ENCODE data around the gene MANBA.
"Not testable (repeated sequence)": the region's sequence is repeated elsewhere in the genome, so short reads cannot be mapped to it uniquely, and the experiment has no call there.

The MANBA gene

GRCh38 chr4:102751941-102752340 lies 8.8 kb downstream of the MANBA start:
- Histone ChIP-seq H3K9me3 (ENCODE audit: control insufficient read depth, insufficient read depth, low read length) (no peaks in the 10 kb centered on the region), H3K36me3 (ENCODE audit: insufficient read depth, low read length) (no peaks in the 10 kb centered on the region; the same call in none of the 2 replicates), H3K4me1 (ENCODE audit: insufficient read depth, low read length) (no peaks in the 10 kb centered on the region), H3K9ac (ENCODE audit: low read depth, low read length) (no peak overlapping the region)

DNA sequence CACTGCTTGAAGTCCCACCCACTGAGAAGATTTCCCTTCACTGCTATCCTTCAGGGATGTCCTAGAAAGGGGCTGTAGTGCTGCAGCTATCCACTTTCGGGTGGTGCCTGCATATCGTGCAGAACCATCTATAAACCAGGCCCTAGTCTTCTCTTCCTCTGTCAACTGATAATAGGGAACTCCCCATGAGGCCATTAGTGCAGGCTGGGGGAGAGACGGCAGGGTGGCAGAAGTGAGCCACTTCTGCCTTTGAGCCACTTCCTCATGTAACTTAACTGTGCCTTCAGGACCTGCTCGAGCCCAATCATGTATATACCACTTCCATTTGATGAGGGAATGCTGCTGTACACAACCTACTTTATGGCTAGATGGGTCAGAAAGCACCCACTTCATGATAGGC lies 17.4 kb downstream of the MANBA start:
- H3K4me1 ChIP-seq (ENCODE audit: insufficient read depth, low read length); H3K36me3 ChIP-seq (ENCODE audit: insufficient read depth, low read length); H3K9me3 ChIP-seq (ENCODE audit: control insufficient read depth, insufficient read depth, low read length); H3K9ac ChIP-seq (ENCODE audit: low read depth, low read length): not testable (repeated sequence)

GRCh38 chr4:102738802-102739201 lies 22.0 kb downstream of the MANBA start:
- H3K4me1 ChIP-seq (ENCODE audit: insufficient read depth, low read length) = peaks cover 15% of the 10 kb centered on the region
- H3K9ac ChIP-seq (ENCODE audit: low read depth, low read length); H3K9me3 ChIP-seq (ENCODE audit: control insufficient read depth, insufficient read depth, low read length); H3K36me3 ChIP-seq (ENCODE audit: insufficient read depth, low read length): not testable (repeated sequence)

DNA sequence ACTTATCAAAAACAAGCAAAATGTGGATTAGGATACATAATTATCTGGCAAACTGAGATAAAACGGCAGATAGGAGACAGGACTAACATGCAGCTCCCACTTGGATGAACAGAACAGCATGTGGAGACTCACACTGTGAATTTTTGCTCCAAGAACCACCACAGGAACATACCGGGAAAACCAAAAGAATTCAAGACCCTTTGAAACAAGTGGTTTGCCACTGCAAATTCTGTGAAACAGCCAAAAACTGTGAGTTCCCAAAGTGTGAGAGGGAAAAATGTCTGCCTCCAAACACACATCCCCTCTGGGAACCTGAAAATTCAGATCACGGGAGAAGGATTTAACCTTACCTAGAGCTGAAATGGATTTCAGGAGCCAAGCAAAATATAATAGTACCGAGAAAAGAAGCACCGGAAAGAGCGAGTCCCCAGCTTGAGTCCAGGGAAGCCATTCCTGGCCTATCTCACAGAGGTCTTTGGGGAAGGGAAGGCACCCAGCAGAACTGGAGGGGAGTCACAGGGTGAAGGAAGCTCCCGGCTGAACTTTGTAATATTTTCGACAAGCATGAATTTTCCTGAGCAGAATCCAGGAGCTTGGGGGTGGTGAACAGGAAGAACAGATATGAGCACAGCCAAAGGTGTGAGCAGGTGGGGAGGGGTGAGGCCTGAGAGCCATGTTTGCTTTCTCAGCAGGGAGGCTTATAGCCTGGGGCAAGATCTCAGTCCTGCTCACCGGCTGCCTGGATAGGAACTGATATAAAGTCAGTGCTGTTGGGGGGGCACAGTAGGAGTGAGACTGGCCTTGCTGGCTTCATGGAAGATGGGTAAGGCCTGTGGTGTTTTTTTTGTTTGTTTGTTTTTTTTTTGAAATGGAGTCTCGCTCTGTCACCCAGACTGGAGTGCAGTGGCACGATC lies 23.9 kb downstream of the MANBA start:
- no peaks in the 10 kb centered on the region for H3K36me3 ChIP-seq (ENCODE audit: insufficient read depth, low read length)
- no peaks in the 10 kb centered on the region; the same call in 1 of the 2 replicates for H3K9me3 ChIP-seq (ENCODE audit: control insufficient read depth, insufficient read depth, low read length)
- H3K4me1 ChIP-seq (ENCODE audit: insufficient read depth, low read length) = peaks cover 15% of the 10 kb centered on the region
- H3K9ac ChIP-seq (ENCODE audit: low read depth, low read length) = no peak overlapping the region

- Histone ChIP-seq H3K36me3 (ENCODE audit: insufficient read depth, low read length) (no peaks in the 10 kb centered on the region), H3K9me3 (ENCODE audit: control insufficient read depth, insufficient read depth, low read length) (no peaks in the 10 kb centered on the region; the same call in 1 of the 2 replicates), H3K9ac (ENCODE audit: low read depth, low read length) (no peak overlapping the region), H3K4me1 (ENCODE audit: insufficient read depth, low read length) (peaks cover 15% of the 10 kb centered on the region)
Measured at GRCh38 chr4:102735582-102735981, 25.2 kb downstream of the MANBA start.

DNA sequence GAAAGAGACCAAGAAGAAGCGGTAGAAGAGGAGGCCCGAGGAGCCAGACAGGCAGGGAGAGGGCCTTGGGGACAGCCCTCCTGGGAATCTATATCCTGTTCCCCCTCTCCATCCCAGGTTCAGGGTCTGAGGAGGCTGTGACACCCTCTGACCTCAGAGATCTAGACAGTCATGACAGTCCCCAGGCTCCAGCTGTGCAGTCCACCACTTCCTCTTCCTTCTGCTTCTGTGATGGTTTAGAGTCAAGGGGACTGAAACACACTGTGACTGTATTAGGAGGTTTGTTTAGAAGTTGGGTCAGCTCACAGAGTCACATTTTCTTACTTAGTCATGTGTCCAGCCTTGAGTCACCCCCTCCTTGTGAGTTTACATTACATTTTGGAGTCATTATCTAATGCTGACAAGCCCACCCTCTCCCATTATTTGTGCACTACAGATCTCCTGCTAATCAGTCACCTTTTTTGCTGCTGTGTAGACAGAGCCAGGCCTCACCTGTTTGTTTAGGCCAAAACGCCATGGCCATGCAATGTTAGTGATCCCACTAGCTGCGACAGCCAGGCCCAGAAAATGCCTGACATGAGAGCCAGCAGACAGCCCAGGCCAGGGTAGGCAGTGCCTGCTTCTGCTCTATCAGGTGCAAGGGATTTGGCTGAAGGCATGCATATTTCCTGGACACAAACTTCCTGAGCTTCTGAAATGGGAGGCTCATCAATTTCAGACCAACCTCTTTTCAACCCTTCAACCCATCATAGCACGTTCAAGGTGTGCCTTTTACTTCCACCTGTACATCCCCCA lies 26.0 kb downstream of the MANBA start:
- Histone ChIP-seq H3K9me3 (ENCODE audit: control insufficient read depth, insufficient read depth, low read length) (no peaks in the 10 kb centered on the region; the same call in 1 of the 2 replicates), H3K36me3 (ENCODE audit: insufficient read depth, low read length) (no peaks in the 10 kb centered on the region), H3K9ac (ENCODE audit: low read depth, low read length) (no peak overlapping the region), H3K4me1 (ENCODE audit: insufficient read depth, low read length) (peaks cover 15% of the 10 kb centered on the region)

- Histone ChIP-seq H3K9ac (ENCODE audit: low read depth, low read length) (no peak overlapping the region), H3K36me3 (ENCODE audit: insufficient read depth, low read length) (no peaks in the 10 kb centered on the region), H3K4me1 (ENCODE audit: insufficient read depth, low read length) (peaks cover 15% of the 10 kb centered on the region)
Measured at GRCh38 chr4:102734116-102734515, 26.7 kb downstream of the MANBA start.

DNA sequence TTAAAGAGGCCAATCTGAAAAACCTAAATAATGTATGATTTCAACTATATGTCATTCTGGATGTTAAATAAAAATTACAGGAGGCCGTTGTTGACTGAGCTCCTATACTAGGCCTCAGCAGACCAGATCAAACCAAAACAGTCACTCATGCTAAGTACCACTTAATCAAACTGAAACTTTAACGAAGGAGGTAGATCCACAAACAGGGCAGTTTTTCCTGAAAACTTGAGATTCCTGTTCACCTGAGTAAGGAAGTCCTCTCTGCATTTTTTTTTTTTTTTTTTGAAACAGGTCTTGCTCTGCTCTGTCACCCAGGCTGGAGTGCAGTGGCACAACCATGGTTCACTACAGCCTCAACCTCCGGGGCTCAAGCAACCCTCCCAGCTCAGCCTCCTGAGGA lies 27.7 kb downstream of the MANBA start:
- Histone ChIP-seq H3K36me3 (ENCODE audit: insufficient read depth, low read length) (no peaks in the 10 kb centered on the region), H3K9ac (ENCODE audit: low read depth, low read length) (no peak overlapping the region), H3K4me1 (ENCODE audit: insufficient read depth, low read length) (peaks cover 15% of the 10 kb centered on the region), H3K9me3 (ENCODE audit: control insufficient read depth, insufficient read depth, low read length) (no peaks in the 10 kb centered on the region; the same call in 1 of the 2 replicates)

More at GRCh38 chr4:102734116-102734515, 26.7 kb downstream of the MANBA start:
- no peaks in the 10 kb centered on the region; the same call in 1 of the 2 replicates for H3K9me3 ChIP-seq (ENCODE audit: control insufficient read depth, insufficient read depth, low read length)

DNA sequence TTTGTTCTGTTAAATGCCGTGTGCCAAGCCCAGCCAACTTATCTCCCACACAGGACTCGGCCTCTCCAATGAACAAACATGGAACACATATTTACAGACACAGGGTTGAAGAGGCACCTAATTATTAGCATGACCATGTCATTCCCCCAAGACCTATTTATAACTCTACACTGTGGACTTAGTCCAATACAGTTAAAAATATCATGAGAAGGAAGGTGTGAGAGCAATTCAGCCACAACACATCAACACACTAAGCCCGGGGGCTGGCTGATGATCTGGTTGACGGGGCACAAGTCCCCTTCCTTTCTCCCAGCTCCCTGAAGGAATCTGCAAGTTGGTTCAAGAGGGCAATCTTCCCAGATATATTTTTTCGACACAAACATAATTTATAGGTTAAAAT lies 28.1 kb downstream of the MANBA start:
- peaks cover 15% of the 10 kb centered on the region for H3K4me1 ChIP-seq (ENCODE audit: insufficient read depth, low read length)
- H3K9me3 ChIP-seq (ENCODE audit: control insufficient read depth, insufficient read depth, low read length) = no peaks in the 10 kb centered on the region; the same call in 1 of the 2 replicates
- no peaks in the 10 kb centered on the region for H3K36me3 ChIP-seq (ENCODE audit: insufficient read depth, low read length)

DNA sequence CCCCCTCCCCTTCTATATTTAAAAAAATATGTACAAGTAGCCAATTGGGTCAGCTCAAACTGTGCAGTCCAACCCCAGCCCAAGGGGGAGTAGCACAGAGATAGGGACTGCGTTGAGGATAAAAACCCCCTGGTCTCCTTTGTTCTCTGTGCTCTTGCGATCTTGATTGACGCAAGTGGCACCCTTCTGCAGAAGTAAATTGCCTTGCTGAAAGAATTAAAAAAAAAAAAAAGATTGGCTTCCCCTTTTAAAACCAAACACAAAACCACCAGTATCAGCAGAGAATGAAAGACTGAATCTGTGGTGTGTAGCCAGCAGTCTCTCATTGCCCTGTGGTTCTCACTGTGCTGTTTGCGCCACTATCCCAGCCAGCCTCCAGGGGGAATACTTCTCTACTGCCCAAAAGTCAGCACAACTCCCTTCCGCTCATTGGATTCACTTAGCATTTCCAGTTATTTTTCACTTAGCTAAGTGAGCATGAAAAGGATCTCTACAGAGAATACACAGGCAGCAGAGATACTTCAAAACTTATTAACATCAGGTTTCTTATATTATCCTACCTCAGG lies 29.7 kb downstream of the MANBA start:
- peaks cover 6% of the 10 kb centered on the region for H3K4me1 ChIP-seq (ENCODE audit: insufficient read depth, low read length)
- no peaks in the 10 kb centered on the region; the same call in 1 of the 2 replicates for H3K9me3 ChIP-seq (ENCODE audit: control insufficient read depth, insufficient read depth, low read length)
- H3K36me3 ChIP-seq (ENCODE audit: insufficient read depth, low read length) = no peaks in the 10 kb centered on the region

More for the DNA sequence above, 28.1 kb downstream of the MANBA start:
- no peak overlapping the region for H3K9ac ChIP-seq (ENCODE audit: low read depth, low read length)

GRCh38 chr4:102729486-102729885 lies 31.3 kb downstream of the MANBA start:
- not testable (repeated sequence) for H3K4me1 ChIP-seq (ENCODE audit: insufficient read depth, low read length); H3K36me3 ChIP-seq (ENCODE audit: insufficient read depth, low read length); H3K9ac ChIP-seq (ENCODE audit: low read depth, low read length); H3K9me3 ChIP-seq (ENCODE audit: control insufficient read depth, insufficient read depth, low read length)

More for the DNA sequence above, 29.7 kb downstream of the MANBA start:
- H3K9ac ChIP-seq (ENCODE audit: low read depth, low read length) = no peak overlapping the region

GRCh38 chr4:102726919-102727318 lies 33.8 kb downstream of the MANBA start:
- H3K9me3 ChIP-seq (ENCODE audit: control insufficient read depth, insufficient read depth, low read length); H3K4me1 ChIP-seq (ENCODE audit: insufficient read depth, low read length); H3K9ac ChIP-seq (ENCODE audit: low read depth, low read length); H3K36me3 ChIP-seq (ENCODE audit: insufficient read depth, low read length): not testable (repeated sequence)

GRCh38 chr4:102726068-102726467 lies 34.7 kb downstream of the MANBA start:
- H3K36me3 ChIP-seq (ENCODE audit: insufficient read depth, low read length) = no peaks in the 10 kb centered on the region; the same call in 1 of the 2 replicates
- no peak overlapping the region for H3K9ac ChIP-seq (ENCODE audit: low read depth, low read length)

DNA sequence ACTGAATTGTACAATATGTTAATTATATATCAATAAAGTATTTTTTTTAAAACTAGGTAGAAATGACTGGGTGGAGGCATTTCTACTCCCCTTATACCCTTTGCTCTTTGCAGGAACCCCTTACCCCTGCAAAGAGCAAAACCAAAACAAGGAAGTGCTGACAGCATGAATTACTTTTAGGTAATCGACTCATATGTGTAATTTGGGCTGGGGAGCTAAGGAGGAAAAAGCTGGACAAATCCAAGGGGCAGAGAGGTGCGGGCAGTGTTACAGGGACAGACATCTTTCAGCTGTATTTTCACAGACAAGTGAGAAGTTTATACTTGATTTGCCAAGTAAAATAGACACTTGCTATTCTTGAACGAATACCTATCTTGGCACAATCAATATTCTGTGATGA lies 35.5 kb downstream of the MANBA start:
- Histone ChIP-seq H3K9me3 (ENCODE audit: control insufficient read depth, insufficient read depth, low read length) (no peaks in the 10 kb centered on the region), H3K4me1 (ENCODE audit: insufficient read depth, low read length) (no peaks in the 10 kb centered on the region), H3K9ac (ENCODE audit: low read depth, low read length) (no peak overlapping the region), H3K36me3 (ENCODE audit: insufficient read depth, low read length) (no peaks in the 10 kb centered on the region; the same call in 1 of the 2 replicates)

More at GRCh38 chr4:102726068-102726467, 34.7 kb downstream of the MANBA start:
- Histone ChIP-seq H3K4me1 (ENCODE audit: insufficient read depth, low read length) (no peaks in the 10 kb centered on the region), H3K9me3 (ENCODE audit: control insufficient read depth, insufficient read depth, low read length) (no peaks in the 10 kb centered on the region)

Data from ES-I3 (cell line).